Common myeloid progenitor, CD34-positive (primary cell): ENCODE measurements around the gene WNK2.
"Not testable (repeated sequence)": the region's sequence is repeated elsewhere in the genome, so short reads cannot be mapped to it uniquely, and the experiment has no call there.

Source experiments
- CTCF ChIA-PET: fragments of 350-600 bp; sonication (Branson Sonifier 250); formaldehyde crosslinking; loops from one replicate; lab custom pipeline; 2021; ENCODE audit warnings: antibody characterized with exemption; lab: Charles Lee
- POLR2A ChIA-PET: fragments of 350-600 bp; sonication (Branson Sonifier 250); formaldehyde crosslinking; loops from one replicate; lab custom pipeline; 2021; ENCODE audit warnings: antibody characterized with exemption; lab: Charles Lee
- DNase-seq, 3 donors: peaks; one replicate each; pipeline versions ENCODE4 v3.0.0 to v3.0.0-alpha.2; 2013
- H3K27ac ChIP-seq, 2 experiments: 1 replicate in 1 of 2; 2 replicates in 1 of 2; pipeline ENCODE4 v1.7.0; 2013; ENCODE audit warnings: inconsistent platforms in 2 of 2, low read length in 2 of 2, mild to moderate bottlenecking in 2 of 2, low read depth in 1 of 2, moderate library complexity in 1 of 2; ENCODE audit not compliant: severe bottlenecking in 2 of 2, insufficient read depth in 1 of 2, poor library complexity in 1 of 2
- H3K27me3 ChIP-seq, 5 experiments: replicated peaks in 2 of 5; 1 replicate in 3 of 5; 2 replicates in 2 of 5; pipeline versions ENCODE4 v1.6.1 to v1.7.0; 2013; ENCODE audit warnings: low read length in 4 of 5, mild to moderate bottlenecking in 2 of 5, moderate library complexity in 2 of 5, inconsistent platforms in 1 of 5; ENCODE audit not compliant: insufficient read depth in 5 of 5, control insufficient read depth in 4 of 5
- H3K36me3 ChIP-seq, 4 experiments: 1 replicate in 2 of 4; 2 replicates in 2 of 4; pipeline versions ENCODE4 v1.6.1 to v1.7.0; 2013; ENCODE audit warnings: low read length in 3 of 4, control low read depth in 1 of 4, mild to moderate bottlenecking in 1 of 4; ENCODE audit not compliant: control insufficient read depth in 4 of 4, insufficient read depth in 4 of 4
- H3K4me1 ChIP-seq, 4 experiments: 1 replicate in 3 of 4; 2 replicates in 1 of 4; pipeline versions ENCODE4 v1.6.1 to v1.7.1; 2013; ENCODE audit warnings: low read length in 3 of 4, mild to moderate bottlenecking in 3 of 4, control low read depth in 1 of 4, inconsistent platforms in 1 of 4, moderate library complexity in 1 of 4; ENCODE audit not compliant: control insufficient read depth in 4 of 4, insufficient read depth in 4 of 4; ENCODE audit errors: control extremely low read depth in 1 of 4
- H3K4me3 ChIP-seq, 7 experiments: 1 replicate in 4 of 7; 2 replicates in 3 of 7; pipeline versions ENCODE4 v1.5.1 to v1.7.0; 2013; ENCODE audit warnings: mild to moderate bottlenecking in 7 of 7, low read length in 6 of 7, moderate library complexity in 6 of 7, inconsistent platforms in 2 of 7, low read depth in 2 of 7, control low read depth in 1 of 7; ENCODE audit not compliant: insufficient read depth in 4 of 7, control insufficient read depth in 1 of 7; ENCODE audit errors: extremely low read depth in 1 of 7
- H3K9me3 ChIP-seq, 5 experiments: 1 replicate in 4 of 5; 2 replicates in 1 of 5; pipeline versions ENCODE4 v1.6.1 to v1.7.1; 2013; ENCODE audit warnings: low read length in 4 of 5, mild to moderate bottlenecking in 2 of 5, inconsistent platforms in 1 of 5, low read depth in 1 of 5, moderate library complexity in 1 of 5; ENCODE audit not compliant: control insufficient read depth in 4 of 5, insufficient read depth in 2 of 5; ENCODE audit errors: control extremely low read depth in 1 of 5
- WGBS: methylation state at CpG from one replicate; pipeline ENCODE4 v1.1.5; 2013; ENCODE audit not compliant: insufficient coverage; 5-methylcytosine and 5-hydroxymethylcytosine counted together

WNK2 gene

GRCh38 chr9:93141771-93142483 is 42.0 kb upstream of the WNK2 start:
- DNase-seq: no peak
- WGBS: 90% methylated on average over 8 of the region's 8 CpGs
- no peak overlapping the region for H3K27ac ChIP-seq
- H3K9me3 ChIP-seq: no peaks in the 10 kb centered on the region
- H3K27me3 ChIP-seq: no peaks in the 10 kb centered on the region
- no peaks in the 10 kb centered on the region for H3K36me3 ChIP-seq
- ChIA-PET CTCF (interaction anchor here (1.4 to 1.8 kb wide), 3 partner anchors 8 to 16 kb away, joined by 3 to 7 read pairs (median 4); no protein-coding TSS in a partner anchor), POLR2A (interaction anchor here (0.6 kb wide), 1 partner anchor 162 kb away, joined by 11 read pairs; no protein-coding TSS in a partner anchor)
- H3K4me3 ChIP-seq: no peak overlapping the region
- peaks cover 7 to 61% (median 27%) of the 10 kb centered on the region in 4 experiments for H3K4me1 ChIP-seq

- no peak overlapping the region for H3K27ac ChIP-seq
- H3K4me3 ChIP-seq: peak overlapping the region in 1 of 7 experiments; percentile 42
- 16% methylated on average over 12 of the region's 15 CpGs for WGBS
- H3K27me3 ChIP-seq: no peaks in the 10 kb centered on the region
- peak; percentile 75 to 93 (median 89) for DNase-seq
- H3K9me3 ChIP-seq: peaks cover 0 to 5% (median 0%) of the 10 kb centered on the region in 5 experiments
- ChIA-PET CTCF (interaction anchor here (0.8 to 2.1 kb wide), 10 partner anchors 10 to 184 kb away, joined by 3 to 15 read pairs (median 4); partner anchors contain the start of gene NINJ1), POLR2A (interaction anchor here (0.5 to 1.8 kb wide), 5 partner anchors 10 to 782 kb away, joined by 3 to 7 read pairs (median 3); partner anchors contain the start of gene NINJ1)
- H3K36me3 ChIP-seq: no peaks in the 10 kb centered on the region
- peaks cover 6 to 47% (median 24%) of the 10 kb centered on the region in 4 experiments for H3K4me1 ChIP-seq
Measured at GRCh38 chr9:93143830-93144530, 40.0 kb upstream of the WNK2 start.

GRCh38 chr9:93146696-93147095 is 37.2 kb upstream of the WNK2 start:
- H3K27me3 ChIP-seq, H3K4me3 ChIP-seq, POLR2A ChIA-PET, H3K9me3 ChIP-seq, H3K27ac ChIP-seq, H3K36me3 ChIP-seq: not testable (repeated sequence)
- WGBS: 88% methylated on average over 3 of the region's 6 CpGs
- peak in 1 of 3 donors; percentile 56 for DNase-seq
- CTCF ChIA-PET: interaction anchor here (0.7 to 2.4 kb wide), 3 partner anchors 7 to 38 kb away, joined by 3 to 5 read pairs (median 3); no protein-coding TSS in a partner anchor
- peaks cover 6 to 29% (median 16%) of the 10 kb centered on the region in 4 experiments for H3K4me1 ChIP-seq

- no peak overlapping the region for H3K27ac ChIP-seq
- no peak overlapping the region for H3K4me3 ChIP-seq
- H3K36me3 ChIP-seq: no peaks in the 10 kb centered on the region
- ChIA-PET POLR2A (no interaction called here), CTCF (no interaction called here)
- WGBS: 100% methylated on average over 1 of the region's 2 CpGs
- peaks cover 0 to 5% (median 0%) of the 10 kb centered on the region in 5 experiments for H3K9me3 ChIP-seq
- H3K4me1 ChIP-seq: peaks cover 6 to 23% (median 16%) of the 10 kb centered on the region in 4 experiments
- H3K27me3 ChIP-seq: no peaks in the 10 kb centered on the region
- DNase-seq: no peak
Measured at GRCh38 chr9:93147632-93148031, 36.3 kb upstream of the WNK2 start.

GRCh38 chr9:93148721-93149120 is 35.2 kb upstream of the WNK2 start:
- no peaks in the 10 kb centered on the region for H3K27me3 ChIP-seq
- H3K4me1 ChIP-seq: peaks cover 6 to 14% (median 13%) of the 10 kb centered on the region in 4 experiments
- POLR2A ChIA-PET: no interaction called here
- no peak overlapping the region for H3K27ac ChIP-seq
- WGBS: 92% methylated on average over 2 of the region's 2 CpGs
- H3K36me3 ChIP-seq: no peaks in the 10 kb centered on the region
- H3K9me3 ChIP-seq: peaks cover 0 to 5% (median 0%) of the 10 kb centered on the region in 5 experiments
- DNase-seq: no peak
- H3K4me3 ChIP-seq: no peak overlapping the region
- CTCF ChIA-PET: no interaction called here

- DNase-seq: no peak
- CTCF ChIA-PET: interaction anchor here (1.5 to 1.6 kb wide), 2 partner anchors 10 to 20 kb away, joined by 4 to 5 read pairs; no protein-coding TSS in a partner anchor
- H3K4me1 ChIP-seq: peaks cover 5 to 7% (median 6%) of the 10 kb centered on the region in 4 experiments
- no peak overlapping the region for H3K4me3 ChIP-seq
- POLR2A ChIA-PET: no interaction called here
- H3K27ac ChIP-seq: no peak overlapping the region
- WGBS: no CpG with 5 or more reads among the region's 1 CpG
- H3K36me3 ChIP-seq: no peaks in the 10 kb centered on the region
- no peaks in the 10 kb centered on the region for H3K27me3 ChIP-seq
- peaks cover 0 to 5% (median 0%) of the 10 kb centered on the region in 5 experiments for H3K9me3 ChIP-seq
Measured at GRCh38 chr9:93149361-93149760, 34.6 kb upstream of the WNK2 start.
